Measurements from ENCODE around the gene LGR5. TPM values are rescaled to one million over a fixed set of nuclear protein-coding genes. Genes with fewer than 3 reads are reported as not detected.

The LGR5 gene
- total and polyA plus RNA-seq, 2 of the 13 experiments (the other 11 are each of a cell fraction or from before 2014, with no cell fraction given) = 37.0 to 121 TPM

GRCh38 chr12:71400481-71400880 lies 39.1 kb upstream of the LGR5 start:
- no TSS peak for BruUV-seq (replicated peaks)
- H3K9me3 ChIP-seq (ENCODE audit: low read length) = no peaks in the 10 kb centered on the region
- no peak overlapping the region for H3K4me2 ChIP-seq (ENCODE audit: low read depth, low read length)
- DNase-seq (ENCODE audit: low spot score) = no peak
- peaks cover 2 to 7% of the 10 kb centered on the region in 2 experiments; a peak in 3 of 5 replicates for H3K27me3 ChIP-seq (ENCODE audit: control insufficient read depth in 1 of 2, insufficient read depth in 2 of 2, low read length in 2 of 2)
- intact Hi-C loops (cut with micrococcal nuclease; ENCODE audit: unreplicated experiment) = no loop called here
- H3K36me3 ChIP-seq (replicated peaks in 1 of 2; ENCODE audit: control insufficient read depth in 1 of 2, insufficient read depth in 2 of 2, low read length in 2 of 2) = no peaks in the 10 kb centered on the region
- FAIRE-seq = no peak
- CTCF ChIA-PET (ENCODE audit: low intra/inter-chr PET ratio, low total read pairs) = no interaction called here
- no peaks in the 10 kb centered on the region for H3K79me2 ChIP-seq (ENCODE audit: insufficient read depth, low read length)
- in situ Hi-C loops (cut with HindIII; ENCODE audit: extremely low pct_ligation_motif_present, low pct_unique_long_range_greater_than_20kb) = no loop called here
- H4K20me1 ChIP-seq (ENCODE audit: insufficient read depth, low read length) = no peaks in the 10 kb centered on the region
- POLR2A ChIA-PET = no interaction called here
- no peak overlapping the region for H3K9ac ChIP-seq (ENCODE audit: insufficient read depth, low read depth, low read length)
- no peak overlapping the region for H3K27ac ChIP-seq (ENCODE audit: extremely low read length, insufficient read depth, low read length)
- no peak for ATAC-seq
- no peak overlapping the region for H3K4me3 ChIP-seq (replicated peaks in 1 of 3; ENCODE audit: insufficient read depth in 1 of 3, low read depth in 2 of 3, low read length in 3 of 3)
- 38% methylated on average over 2 of the region's 2 CpGs for WGBS (ENCODE audit: low lambda C conversion rate)
- H3K4me1 ChIP-seq (ENCODE audit: insufficient read depth, low read length) = no peaks in the 10 kb centered on the region
- no peak overlapping the region for H2AFZ ChIP-seq (ENCODE audit: low read length)
- TF ChIP-seq ZNF572 (CRISPR knock-in tag; IDR thresholded peaks at IDR 0.05) = no peak
- no peak for TF ChIP-seq SMARCC2 (IDR thresholded peaks at IDR 0.05)
- TF ChIP-seq ZNF780A (CRISPR knock-in tag; IDR thresholded peaks at IDR 0.05) = no peak
- no peak for TF ChIP-seq HNRNPLL (IDR thresholded peaks at IDR 0.05; ENCODE audit: low read depth, low read length, poor library complexity, severe bottlenecking)
- no peak for TF ChIP-seq ZSCAN21 (CRISPR knock-in tag; IDR thresholded peaks at IDR 0.05; ENCODE audit: borderline replicate concordance)
- TF ChIP-seq ZMAT5 (CRISPR knock-in tag; IDR thresholded peaks at IDR 0.05; ENCODE audit: borderline replicate concordance, low read depth) = no peak
- no peak for TF ChIP-seq ZNF292 (CRISPR knock-in tag; IDR thresholded peaks at IDR 0.05; ENCODE audit: borderline replicate concordance, low read depth)
- TF ChIP-seq CBX5 (CRISPR knock-in tag; IDR thresholded peaks at IDR 0.05; ENCODE audit: borderline replicate concordance) = no peak
- TF ChIP-seq ZNF3 (CRISPR knock-in tag; IDR thresholded peaks at IDR 0.05) = no peak
- TF ChIP-seq, protein P1, sequence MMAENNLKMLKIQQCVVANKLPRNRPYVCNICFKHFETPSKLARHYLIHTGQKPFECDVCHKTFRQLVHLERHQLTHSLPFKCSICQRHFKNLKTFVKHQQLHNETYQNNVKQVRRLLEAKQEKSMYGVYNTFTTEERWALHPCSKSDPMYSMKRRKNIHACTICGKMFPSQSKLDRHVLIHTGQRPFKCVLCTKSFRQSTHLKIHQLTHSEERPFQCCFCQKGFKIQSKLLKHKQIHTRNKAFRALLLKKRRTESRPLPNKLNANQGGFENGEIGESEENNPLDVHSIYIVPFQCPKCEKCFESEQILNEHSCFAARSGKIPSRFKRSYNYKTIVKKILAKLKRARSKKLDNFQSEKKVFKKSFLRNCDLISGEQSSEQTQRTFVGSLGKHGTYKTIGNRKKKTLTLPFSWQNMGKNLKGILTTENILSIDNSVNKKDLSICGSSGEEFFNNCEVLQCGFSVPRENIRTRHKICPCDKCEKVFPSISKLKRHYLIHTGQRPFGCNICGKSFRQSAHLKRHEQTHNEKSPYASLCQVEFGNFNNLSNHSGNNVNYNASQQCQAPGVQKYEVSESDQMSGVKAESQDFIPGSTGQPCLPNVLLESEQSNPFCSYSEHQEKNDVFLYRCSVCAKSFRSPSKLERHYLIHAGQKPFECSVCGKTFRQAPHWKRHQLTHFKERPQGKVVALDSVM (CRISPR knock-in tag; IDR thresholded peaks at IDR 0.05) = no peak
- no peak for TF ChIP-seq FOXM1 (CRISPR knock-in tag; IDR thresholded peaks at IDR 0.05)
- TF ChIP-seq SIX4 (CRISPR knock-in tag; IDR thresholded peaks at IDR 0.05) = no peak
- no peak for TF ChIP-seq SNAPC4 (CRISPR knock-in tag; IDR thresholded peaks at IDR 0.05)
- TF ChIP-seq, protein P2, sequence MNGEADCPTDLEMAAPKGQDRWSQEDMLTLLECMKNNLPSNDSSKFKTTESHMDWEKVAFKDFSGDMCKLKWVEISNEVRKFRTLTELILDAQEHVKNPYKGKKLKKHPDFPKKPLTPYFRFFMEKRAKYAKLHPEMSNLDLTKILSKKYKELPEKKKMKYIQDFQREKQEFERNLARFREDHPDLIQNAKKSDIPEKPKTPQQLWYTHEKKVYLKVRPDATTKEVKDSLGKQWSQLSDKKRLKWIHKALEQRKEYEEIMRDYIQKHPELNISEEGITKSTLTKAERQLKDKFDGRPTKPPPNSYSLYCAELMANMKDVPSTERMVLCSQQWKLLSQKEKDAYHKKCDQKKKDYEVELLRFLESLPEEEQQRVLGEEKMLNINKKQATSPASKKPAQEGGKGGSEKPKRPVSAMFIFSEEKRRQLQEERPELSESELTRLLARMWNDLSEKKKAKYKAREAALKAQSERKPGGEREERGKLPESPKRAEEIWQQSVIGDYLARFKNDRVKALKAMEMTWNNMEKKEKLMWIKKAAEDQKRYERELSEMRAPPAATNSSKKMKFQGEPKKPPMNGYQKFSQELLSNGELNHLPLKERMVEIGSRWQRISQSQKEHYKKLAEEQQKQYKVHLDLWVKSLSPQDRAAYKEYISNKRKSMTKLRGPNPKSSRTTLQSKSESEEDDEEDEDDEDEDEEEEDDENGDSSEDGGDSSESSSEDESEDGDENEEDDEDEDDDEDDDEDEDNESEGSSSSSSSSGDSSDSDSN (CRISPR knock-in tag; IDR thresholded peaks at IDR 0.05) = no peak
- no peak for TF ChIP-seq ZNF614 (CRISPR knock-in tag; IDR thresholded peaks at IDR 0.05; ENCODE audit: borderline replicate concordance)
- TF ChIP-seq ATAD3A (CRISPR knock-in tag; IDR thresholded peaks at IDR 0.05) = no peak
